ENCODE data around the gene PLB1.

DNA sequence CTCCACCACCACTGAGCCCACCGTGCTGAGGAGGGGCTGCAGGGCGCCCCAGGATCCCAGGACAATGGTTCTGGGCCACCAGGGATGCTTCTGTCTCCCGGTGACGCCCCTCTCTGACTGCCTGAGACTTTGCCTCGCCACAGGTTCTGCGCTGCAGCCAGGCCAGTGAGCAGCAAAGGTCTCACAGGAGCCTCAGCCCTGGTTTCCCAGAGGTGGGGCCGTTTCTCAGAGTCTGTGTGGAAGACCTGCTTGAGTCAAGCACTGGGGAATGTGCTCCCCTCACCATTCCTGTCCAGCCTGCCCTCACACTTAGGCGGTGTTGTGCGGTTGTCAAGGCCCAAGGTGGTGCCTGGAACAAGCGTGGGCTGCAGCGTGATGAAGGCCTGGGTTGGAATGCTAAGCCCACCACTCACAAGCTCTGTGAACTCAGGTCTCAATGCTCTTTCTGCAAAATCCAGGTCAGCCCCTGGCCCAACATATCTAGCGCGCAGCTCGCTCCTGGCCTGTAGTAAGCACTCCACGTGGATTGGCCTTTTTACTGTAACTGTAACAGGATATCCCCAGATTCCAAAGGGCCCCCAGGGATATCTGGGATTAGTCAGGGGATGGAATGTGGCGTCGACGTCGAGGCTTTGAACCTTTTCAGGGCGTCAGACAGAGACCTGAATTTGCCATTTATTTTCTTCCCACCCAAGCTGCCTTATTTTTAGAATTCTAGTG lies 47.6 kb downstream of the PLB1 start:
- no peak for TF ChIP-seq EZH2phosphoT487 (IDR thresholded peaks at IDR 0.05; ENCODE audit: insufficient read depth, low read depth)
- no peak for TF ChIP-seq EZH2 (IDR thresholded peaks at IDR 0.05; ENCODE audit: insufficient read depth, poor library complexity, severe bottlenecking)
